Measurements from ENCODE around the gene TBKBP1. TPM values are rescaled to one million over a fixed set of nuclear protein-coding genes. Genes with fewer than 3 reads are reported as not detected.

Gene TBKBP1
- total and polyA plus RNA-seq, 9 of the 15 experiments (the other 6 are each of a cell fraction or from before 2014, with no cell fraction given) = 0.03 to 15.6 (median 6.8) TPM

GRCh38 chr17:47649153-47649971 lies 44.6 kb upstream of the TBKBP1 start, which contains the start of gene KPNB1 (continued):
- TF ChIP-seq ZNF778 (CRISPR knock-in tag; IDR thresholded peaks at IDR 0.05) = no peak
- no peak for TF ChIP-seq HOMEZ (CRISPR knock-in tag; IDR thresholded peaks at IDR 0.05)
- peak in 1 of 2 experiments; percentile 69; a peak in 2 of 4 replicates for TF ChIP-seq ZMIZ1 (IDR thresholded peaks at IDR 0.05; ENCODE audit: low read depth in 2 of 2, low read length in 2 of 2)
- no peak for TF ChIP-seq ZNF165 (CRISPR knock-in tag; IDR thresholded peaks at IDR 0.05; ENCODE audit: borderline replicate concordance)
- no peak for TF ChIP-seq ZNF316 (IDR thresholded peaks at IDR 0.05)
- TF ChIP-seq NBN (IDR thresholded peaks at IDR 0.05; ENCODE audit: low read depth) = peak; percentile 67
- no peak for TF ChIP-seq SNIP1 (IDR thresholded peaks at IDR 0.05; ENCODE audit: low read depth)
- peak; percentile 67 for TF ChIP-seq ELF1 (tag; IDR thresholded peaks at IDR 0.05)
- no peak for TF ChIP-seq THRAP3 (IDR thresholded peaks at IDR 0.05; ENCODE audit: borderline replicate concordance)
- peak; percentile 82 for TF ChIP-seq THAP12 (CRISPR knock-in tag; IDR thresholded peaks at IDR 0.05)
- no peak for TF ChIP-seq ZNF280A (IDR thresholded peaks at IDR 0.05; ENCODE audit: low read depth, partially characterized antibody)
- no peak for TF ChIP-seq HNRNPK (IDR thresholded peaks at IDR 0.05; ENCODE audit: low read depth, low read length, poor library complexity, severe bottlenecking)
- peak; percentile 54; the same call in 1 of the 2 replicates for TF ChIP-seq PHB (CRISPR knock-in tag; IDR thresholded peaks at IDR 0.05)
- no peak for TF ChIP-seq MAFG (tag; conservative IDR thresholded peaks at IDR 0.05)
- TF ChIP-seq ZNF408 (CRISPR knock-in tag; IDR thresholded peaks at IDR 0.05; ENCODE audit: low read depth) = no peak
- no peak for TF ChIP-seq ZNF354B (CRISPR knock-in tag; IDR thresholded peaks at IDR 0.05)
- TF ChIP-seq CREB3 (tag; conservative IDR thresholded peaks at IDR 0.05; ENCODE audit: low read depth) = no peak
